Lower leg skin (tissue), 3 donors: Measurements from ENCODE around the gene ARPC4.

Experiments used
- POLR2A ChIP-seq, 2 donors: fragments of 450-650 bp; IDR thresholded peaks; one replicate each; pipeline ENCODE4 v1.6.1; 2016 to 2017; ENCODE audit warnings: antibody characterized with exemption in 2 of 2, mild to moderate bottlenecking in 1 of 2, moderate library complexity in 1 of 2
- TF ChIP-seq, protein P1 (sequence below), 3 donors: fragments of 450-650 bp; IDR thresholded peaks; one replicate each; pipeline ENCODE4 v1.5.1; 2016; ENCODE audit warnings: antibody characterized with exemption in 3 of 3, mild to moderate bottlenecking in 3 of 3, moderate library complexity in 2 of 3

DNA sequence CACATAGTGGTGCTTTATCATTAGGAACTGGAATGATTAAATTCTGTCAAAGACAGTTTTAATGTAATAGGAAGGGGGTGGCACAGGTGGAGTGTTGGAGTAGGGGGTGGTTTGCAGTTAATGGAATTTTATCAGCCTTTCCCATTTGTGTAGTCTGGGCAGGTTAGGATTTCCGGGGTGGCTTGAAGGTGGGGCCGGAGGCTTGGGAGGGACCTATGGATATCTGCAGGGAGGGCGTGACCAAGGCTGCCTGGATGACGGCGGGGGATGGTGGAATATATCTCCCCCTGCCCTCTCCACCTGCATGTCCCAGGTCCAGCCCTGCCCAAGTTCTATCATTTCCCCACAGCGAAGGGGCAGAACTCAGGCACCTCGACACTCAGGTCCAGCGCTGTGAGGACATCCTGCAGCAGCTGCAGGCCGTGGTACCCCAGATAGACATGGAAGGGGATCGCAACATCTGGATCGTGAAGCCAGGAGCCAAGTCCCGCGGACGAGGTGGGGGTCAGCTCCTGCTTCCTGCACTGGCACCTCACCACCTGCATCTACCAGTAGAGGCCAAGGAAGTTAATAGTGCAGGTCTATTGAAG is 32.7 kb downstream of the ARPC4 start:
- TF ChIP-seq POLR2A (IDR thresholded peaks at IDR 0.05) = no peak
- TF ChIP-seq, protein P1, sequence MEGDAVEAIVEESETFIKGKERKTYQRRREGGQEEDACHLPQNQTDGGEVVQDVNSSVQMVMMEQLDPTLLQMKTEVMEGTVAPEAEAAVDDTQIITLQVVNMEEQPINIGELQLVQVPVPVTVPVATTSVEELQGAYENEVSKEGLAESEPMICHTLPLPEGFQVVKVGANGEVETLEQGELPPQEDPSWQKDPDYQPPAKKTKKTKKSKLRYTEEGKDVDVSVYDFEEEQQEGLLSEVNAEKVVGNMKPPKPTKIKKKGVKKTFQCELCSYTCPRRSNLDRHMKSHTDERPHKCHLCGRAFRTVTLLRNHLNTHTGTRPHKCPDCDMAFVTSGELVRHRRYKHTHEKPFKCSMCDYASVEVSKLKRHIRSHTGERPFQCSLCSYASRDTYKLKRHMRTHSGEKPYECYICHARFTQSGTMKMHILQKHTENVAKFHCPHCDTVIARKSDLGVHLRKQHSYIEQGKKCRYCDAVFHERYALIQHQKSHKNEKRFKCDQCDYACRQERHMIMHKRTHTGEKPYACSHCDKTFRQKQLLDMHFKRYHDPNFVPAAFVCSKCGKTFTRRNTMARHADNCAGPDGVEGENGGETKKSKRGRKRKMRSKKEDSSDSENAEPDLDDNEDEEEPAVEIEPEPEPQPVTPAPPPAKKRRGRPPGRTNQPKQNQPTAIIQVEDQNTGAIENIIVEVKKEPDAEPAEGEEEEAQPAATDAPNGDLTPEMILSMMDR (IDR thresholded peaks at IDR 0.05) = no peak
